ENCODE results near the gene DBNL.

GRCh38 chr7:44067064-44067951 is 22.8 kb downstream of the DBNL start:
- TF ChIP-seq CTCF (IDR thresholded peaks at IDR 0.05; ENCODE audit: insufficient read depth, low read length, poor library complexity, severe bottlenecking) (no peak), EZH2phosphoT487 (conservative IDR thresholded peaks at IDR 0.05; ENCODE audit: low read length) (no peak)

Measured in SU-DHL-6 (cell line).